GM19025 (cell line): ENCODE results near the gene ATXN7.

Experiments
- ATAC-seq: cut with Tn5 transposase; IDR thresholded peaks from one replicate; pipeline ENCODE4 v1.9.1; 2021; ENCODE audit warnings: mild to moderate bottlenecking, low read depth, moderate library complexity; ENCODE audit not compliant: unreplicated experiment

Gene ATXN7

DNA sequence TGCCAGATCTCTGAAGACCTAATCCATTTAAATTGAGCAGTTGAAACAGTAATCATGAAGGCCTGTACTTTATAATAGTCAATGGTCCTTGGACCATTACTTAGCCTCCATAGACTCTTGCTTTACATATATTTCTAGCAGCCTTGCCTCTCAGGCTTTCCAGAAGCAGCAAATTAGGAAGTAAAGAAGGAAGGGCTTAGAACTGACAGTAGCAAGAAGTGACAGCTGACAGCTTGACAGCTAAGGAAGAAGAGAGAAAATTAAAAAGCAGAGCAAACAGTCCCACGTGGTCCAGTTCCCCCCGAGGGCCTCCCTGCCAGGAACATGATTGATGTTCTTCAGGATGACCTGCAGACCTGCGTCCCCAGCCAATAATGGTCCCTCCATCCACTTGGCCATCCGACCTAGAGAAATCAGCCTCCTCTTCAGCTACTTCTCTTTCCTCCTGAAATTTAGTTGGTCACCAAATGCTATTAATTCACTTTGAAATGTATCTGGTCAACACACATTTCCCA lies 174.6 kb downstream of the ATXN7 start:
- ATAC-seq = no peak

GRCh38 chr3:64039332-64039731 lies 175.7 kb downstream of the ATXN7 start:
- no peak for ATAC-seq

- no peak for ATAC-seq
Observed at GRCh38 chr3:64039981-64040733, 176.5 kb downstream of the ATXN7 start.

GRCh38 chr3:64042952-64043351 lies 179.3 kb downstream of the ATXN7 start:
- ATAC-seq = no peak

DNA sequence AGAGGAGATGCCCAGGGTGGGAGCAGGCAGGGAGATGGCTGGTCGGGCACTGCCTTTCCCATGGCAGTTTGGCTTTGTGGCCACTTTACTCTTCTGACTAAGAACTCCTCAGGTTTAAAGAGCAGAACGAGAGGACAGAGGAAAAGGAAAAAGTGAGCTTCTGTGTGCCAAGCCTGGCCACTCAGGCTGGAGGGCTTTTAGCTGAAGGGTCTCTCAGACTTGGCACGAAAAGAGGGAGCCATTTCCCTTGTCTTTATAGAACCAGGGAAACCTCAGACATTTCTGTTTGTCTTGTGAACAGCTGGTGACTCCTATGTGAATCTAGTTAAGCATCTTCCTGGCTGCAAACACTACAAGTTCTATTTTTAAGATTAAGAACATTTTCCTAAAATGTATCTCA lies 182.9 kb downstream of the ATXN7 start:
- no peak for ATAC-seq

GRCh38 chr3:64046996-64047594 lies 183.4 kb downstream of the ATXN7 start:
- no peak for ATAC-seq

GRCh38 chr3:64047787-64048186 lies 184.1 kb downstream of the ATXN7 start:
- ATAC-seq = no peak

- no peak for ATAC-seq
Observed at GRCh38 chr3:64048631-64049061, 185.0 kb downstream of the ATXN7 start.

DNA sequence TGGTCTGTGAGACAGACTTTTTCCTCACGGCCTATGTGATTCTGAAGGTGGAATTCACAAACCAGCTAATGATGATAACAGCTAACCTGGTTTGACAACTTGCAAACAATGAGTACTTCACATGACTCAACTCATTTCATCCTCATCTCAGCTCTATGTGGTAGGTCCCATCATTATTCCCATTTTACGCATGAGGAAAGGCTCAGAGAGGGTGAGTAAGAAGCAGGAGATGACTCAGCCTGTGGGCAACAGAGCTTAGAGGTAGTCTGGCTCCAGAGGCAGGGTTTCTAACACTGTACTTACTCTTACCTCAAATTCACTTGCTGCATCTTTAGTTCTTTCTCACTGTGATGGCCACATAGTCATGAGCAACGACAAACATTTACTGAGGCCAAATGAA lies 185.5 kb downstream of the ATXN7 start:
- no peak for ATAC-seq

GRCh38 chr3:64049832-64050231 lies 186.2 kb downstream of the ATXN7 start:
- ATAC-seq = no peak
